Renal pelvis (tissue), 4 donors: ENCODE results near the gene RPL10A. TPM values are rescaled to one million over a fixed set of nuclear protein-coding genes. Genes with fewer than 3 reads are reported as not detected.

Experiments used
- DNase-seq: peaks from one replicate; pipeline ENCODE4 v3.0.0-alpha.2; 2013
- polyA plus RNA-seq, 3 donors: library from polyadenylated mRNA; unstranded; fragments of 120-200 nt; gene quantifications; one replicate each; pipeline ENCODE4 v1.2.1, GENCODE V29; 2013; ENCODE audit not compliant: insufficient read length in 3 of 3

The RPL10A gene
- polyA plus RNA-seq, 3 donors = 1,930 to 2,148 (median 1,961) TPM

GRCh38 chr6:35485402-35485877 is 17.2 kb downstream of the RPL10A start:
- DNase-seq = no peak

GRCh38 chr6:35486005-35486925 is 18.1 kb downstream of the RPL10A start:
- peak; percentile 79 for DNase-seq

- no peak for DNase-seq
Measured at GRCh38 chr6:35487658-35488516, 19.7 kb downstream of the RPL10A start.

GRCh38 chr6:35488517-35488862 is 20.3 kb downstream of the RPL10A start:
- DNase-seq = no peak

- no peak for DNase-seq
Measured at GRCh38 chr6:35489066-35489465, 20.9 kb downstream of the RPL10A start.

GRCh38 chr6:35489995-35490791 is 22.0 kb downstream of the RPL10A start:
- no peak for DNase-seq

GRCh38 chr6:35490821-35491557 is 22.8 kb downstream of the RPL10A start:
- no peak for DNase-seq

- DNase-seq = no peak
Measured at GRCh38 chr6:35491558-35492257, 23.5 kb downstream of the RPL10A start.

- no peak for DNase-seq
Measured at GRCh38 chr6:35492258-35492973, 24.2 kb downstream of the RPL10A start.

GRCh38 chr6:35492974-35493284 is 24.7 kb downstream of the RPL10A start:
- DNase-seq = no peak

- no peak for DNase-seq
Measured at GRCh38 chr6:35493307-35493983, 25.2 kb downstream of the RPL10A start.

- no peak for DNase-seq
Measured at GRCh38 chr6:35494161-35494563, 26.0 kb downstream of the RPL10A start.

GRCh38 chr6:35495258-35496035 is 27.2 kb downstream of the RPL10A start:
- DNase-seq = no peak

- no peak for DNase-seq
Measured at GRCh38 chr6:35496036-35496840, 28.0 kb downstream of the RPL10A start.

- peak; percentile 85 for DNase-seq
Measured at GRCh38 chr6:35496841-35497570, 28.8 kb downstream of the RPL10A start, which contains the start of gene TEAD3. Gene TEAD3 (minus strand): TSS chr6:35497079.

GRCh38 chr6:35497571-35498421 is 29.6 kb downstream of the RPL10A start:
- peak; percentile 86 for DNase-seq
